DMS79 (cell line): ENCODE results near the gene COQ2.
"Not testable (repeated sequence)": the region's sequence is repeated elsewhere in the genome, so short reads cannot be mapped to it uniquely, and the experiment has no call there.

Experiments
- DNase-seq: peaks from one replicate; lab custom pipeline; 2025; lab: John Stamatoyannopoulos, UW

Gene COQ2

DNA sequence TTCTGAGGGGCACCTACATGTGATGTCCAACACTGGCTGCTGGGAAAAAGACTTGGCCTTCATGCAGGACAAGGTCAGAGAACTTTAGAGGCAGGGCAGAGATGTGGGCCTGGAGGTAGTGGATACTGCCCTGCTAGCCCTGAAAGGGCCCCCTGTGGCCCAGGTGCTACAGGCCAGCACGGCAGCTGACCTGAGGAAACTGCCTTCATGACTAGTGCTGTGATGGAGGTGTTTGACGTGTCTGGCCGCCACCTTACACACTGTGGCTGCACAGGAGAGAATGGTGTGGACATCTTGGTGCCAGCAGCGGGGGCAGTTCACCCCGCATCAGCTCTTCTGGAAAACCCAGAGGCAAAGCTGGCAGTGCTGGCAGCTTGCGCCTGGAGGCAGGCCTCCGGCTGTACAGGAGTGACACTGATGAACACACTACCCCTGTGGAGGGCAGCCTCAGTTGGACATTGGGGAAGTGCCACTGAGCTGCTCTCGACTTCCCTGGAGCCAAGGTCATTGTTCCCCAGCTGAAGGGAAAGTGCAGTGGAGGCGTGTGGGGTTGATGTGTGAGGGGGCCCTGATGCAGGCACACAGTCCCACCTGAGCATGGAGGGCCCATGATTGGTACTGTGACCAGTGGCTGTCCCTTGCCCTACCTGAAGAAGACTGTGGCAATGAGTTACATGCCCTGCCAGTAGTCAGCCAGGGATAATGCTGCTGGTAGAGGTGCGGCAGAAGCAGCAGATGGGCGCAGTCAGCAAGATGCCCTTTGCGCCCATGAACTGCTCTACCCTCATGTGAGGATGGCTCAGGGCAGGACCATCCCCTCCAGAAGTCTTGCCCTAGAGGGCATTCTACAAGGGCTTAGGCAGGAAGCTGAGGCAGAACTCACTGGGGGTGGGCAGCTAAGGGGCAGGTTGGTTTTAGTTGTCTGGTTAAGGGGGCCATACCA is 36.9 kb downstream of the COQ2 start:
- DNase-seq, result no peak

DNA sequence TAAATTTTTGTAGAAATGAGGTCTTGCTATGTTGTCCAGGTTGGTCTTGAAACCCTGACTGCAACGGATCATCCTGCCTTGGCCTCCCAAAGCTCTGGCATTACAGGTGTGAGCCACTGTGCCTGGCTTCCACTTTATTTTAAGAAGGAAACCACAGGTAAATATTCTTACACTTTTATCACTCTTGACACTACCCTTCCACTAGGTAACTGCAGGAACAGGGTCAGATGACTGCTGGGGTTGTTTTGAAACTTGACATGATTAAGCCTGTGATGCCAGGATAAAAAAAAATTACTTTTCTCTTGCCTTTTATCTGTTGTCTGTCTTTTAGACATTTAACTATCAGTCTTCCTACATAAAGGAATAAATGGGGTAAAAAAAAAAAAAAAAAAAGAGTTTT is 43.5 kb downstream of the COQ2 start:
- no peak for DNase-seq

DNA sequence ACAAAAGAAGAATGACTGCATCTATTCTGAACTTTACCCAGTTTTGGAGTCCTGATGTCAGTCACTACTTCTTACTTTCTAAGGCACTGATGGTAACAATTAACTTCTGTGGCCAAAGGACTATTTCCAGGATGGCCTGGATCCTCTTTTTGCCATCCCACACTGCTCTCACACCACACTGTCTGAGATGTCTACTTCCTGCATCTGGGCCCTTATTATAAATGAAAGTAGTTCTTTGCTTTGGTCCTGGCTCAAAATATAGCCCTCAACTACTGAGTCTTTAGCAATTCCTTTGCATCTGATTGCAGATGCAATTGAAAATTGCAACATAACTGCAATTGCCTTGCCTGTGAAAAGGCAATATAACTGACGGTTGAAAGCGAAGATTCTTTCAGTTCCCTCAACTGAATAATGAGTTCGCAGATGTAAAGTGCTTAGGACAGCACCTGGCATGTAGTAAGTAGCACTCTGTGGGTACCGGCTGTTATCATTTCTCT is 44.2 kb downstream of the COQ2 start:
- DNase-seq, result no peak

DNA sequence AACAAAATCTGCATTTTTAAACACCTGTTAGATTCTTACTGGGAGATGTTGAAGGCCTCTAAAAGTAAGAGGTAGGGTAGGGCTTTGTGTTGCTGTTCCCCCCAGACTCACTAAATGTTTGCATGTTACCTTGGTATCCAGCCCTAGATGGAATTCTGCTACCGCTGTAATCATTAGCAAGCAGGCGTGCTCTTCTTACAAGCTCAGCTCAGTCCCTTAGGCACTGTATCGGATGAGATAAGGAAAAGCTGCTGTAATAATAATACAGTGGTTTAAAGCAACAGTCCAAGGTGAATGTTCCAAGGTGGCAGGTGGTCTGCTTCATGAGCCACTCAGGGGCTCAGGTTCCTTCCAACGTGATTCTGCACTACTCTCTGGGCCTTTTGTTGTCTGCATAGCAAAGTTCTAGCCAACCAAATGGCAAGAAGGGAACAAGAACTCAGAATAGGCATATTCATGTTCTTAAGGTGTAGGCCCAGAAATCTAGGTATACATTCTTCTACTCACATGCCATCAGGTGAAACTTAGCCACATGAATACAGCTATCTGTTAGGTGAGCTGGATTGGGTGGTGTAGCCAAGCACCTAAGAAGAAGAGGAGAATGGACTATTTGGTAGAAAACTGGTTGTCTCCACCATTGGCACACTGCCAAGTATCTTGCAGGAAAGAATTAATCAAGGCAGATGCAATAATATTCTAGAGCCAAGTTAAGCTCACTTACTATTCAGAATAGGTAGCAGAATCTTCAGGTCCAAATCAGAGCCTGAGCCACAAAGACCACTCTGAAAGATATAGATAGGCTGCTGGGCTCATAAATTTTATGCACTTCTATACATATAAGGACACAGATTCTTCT is 46.0 kb downstream of the COQ2 start:
- DNase-seq, result no peak

DNA sequence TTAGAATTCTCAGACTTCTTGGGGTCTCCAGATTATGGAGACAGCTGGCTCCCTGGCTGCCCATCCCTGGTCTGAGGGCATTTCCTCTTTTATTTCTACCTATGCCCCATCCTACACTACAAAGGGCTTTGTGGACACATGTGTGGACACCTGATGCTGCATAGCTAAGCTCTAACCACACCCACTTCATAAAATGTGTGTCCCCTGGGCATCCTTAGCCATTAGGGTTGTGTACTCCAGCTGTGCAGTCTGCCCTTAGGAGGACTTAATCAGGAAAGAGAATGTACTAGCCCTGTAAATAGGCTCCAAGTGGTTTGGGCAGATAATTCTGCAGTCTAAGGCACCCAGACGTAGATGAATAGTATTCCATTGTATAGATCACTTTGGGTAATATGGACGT is 47.0 kb downstream of the COQ2 start:
- DNase-seq, result no peak

DNA sequence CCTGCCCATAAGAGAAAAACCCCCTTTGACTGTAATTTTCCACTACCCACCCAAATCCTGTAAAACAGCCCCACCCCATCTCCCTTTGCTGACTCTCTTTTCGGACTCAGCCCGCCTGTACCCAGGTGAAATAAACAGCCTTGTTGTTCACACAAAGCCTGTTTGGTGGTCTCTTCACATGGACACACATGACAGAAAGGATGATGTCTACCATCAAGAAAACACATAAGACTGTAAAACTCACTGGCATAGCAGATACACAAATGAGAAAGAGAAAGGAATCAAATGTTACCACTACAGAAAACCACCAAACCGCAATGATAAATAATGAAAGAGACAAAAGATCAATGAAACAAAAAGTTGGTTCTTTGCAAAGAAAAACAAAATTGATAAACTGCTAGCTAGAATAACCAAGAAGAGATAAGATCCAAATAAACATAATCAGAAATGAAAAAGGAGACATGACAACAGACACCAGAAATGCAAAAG is 48.9 kb downstream of the COQ2 start:
- not testable (repeated sequence) for DNase-seq

DNA sequence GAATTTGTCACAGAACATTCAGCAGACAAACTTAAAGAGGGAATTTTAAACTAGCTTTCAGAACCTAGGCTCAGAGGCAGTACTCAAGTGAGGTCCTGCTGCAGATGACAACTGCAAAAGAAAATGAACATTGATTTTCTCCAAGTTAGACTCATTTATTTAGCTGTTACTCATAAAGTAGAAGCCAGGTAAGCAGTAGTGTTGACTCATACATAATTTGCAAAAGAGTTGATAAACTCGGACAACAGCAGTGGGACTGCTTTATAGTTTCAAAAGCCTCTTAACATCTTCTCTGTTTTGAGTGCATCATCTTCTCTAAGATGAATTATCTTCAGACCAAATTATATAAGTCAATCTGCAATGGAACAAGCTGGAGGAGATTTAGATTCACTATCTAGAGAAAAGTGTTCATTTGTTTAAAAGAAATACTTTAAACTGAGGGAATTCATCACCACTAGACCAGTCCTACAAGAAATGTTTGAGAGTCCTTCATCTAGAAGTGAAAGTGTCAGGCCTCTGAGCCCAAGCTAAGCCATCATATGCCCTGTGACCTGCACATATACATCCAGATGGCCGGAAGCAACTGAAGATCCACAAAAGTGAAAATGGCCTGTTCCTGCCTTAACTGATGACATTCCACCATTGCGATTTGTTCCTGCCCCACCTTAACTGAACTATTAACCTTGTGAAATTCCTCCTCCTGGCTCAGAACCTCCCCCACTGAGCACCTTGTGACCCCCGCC is 49.5 kb downstream of the COQ2 start:
- no peak for DNase-seq

DNA sequence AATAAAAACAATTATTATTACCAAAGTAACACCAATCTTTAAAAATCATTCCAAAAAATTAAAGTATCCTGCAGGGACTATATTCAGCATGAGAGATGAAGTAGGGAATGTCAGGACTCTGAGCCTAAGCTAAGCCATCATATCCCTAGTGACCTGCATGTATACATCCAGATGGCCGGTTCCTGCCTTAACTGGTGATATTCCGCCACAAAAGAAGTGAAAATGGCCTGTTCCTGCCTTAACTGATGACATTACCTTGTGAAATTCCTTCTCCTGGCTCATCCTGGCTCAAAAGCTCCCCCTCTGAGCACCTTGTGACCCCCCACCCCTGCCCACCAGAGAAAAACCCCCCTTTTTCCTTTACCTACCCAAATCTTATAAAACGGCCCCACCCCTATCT is 50.2 kb downstream of the COQ2 start:
- DNase-seq, result not testable (repeated sequence)

DNA sequence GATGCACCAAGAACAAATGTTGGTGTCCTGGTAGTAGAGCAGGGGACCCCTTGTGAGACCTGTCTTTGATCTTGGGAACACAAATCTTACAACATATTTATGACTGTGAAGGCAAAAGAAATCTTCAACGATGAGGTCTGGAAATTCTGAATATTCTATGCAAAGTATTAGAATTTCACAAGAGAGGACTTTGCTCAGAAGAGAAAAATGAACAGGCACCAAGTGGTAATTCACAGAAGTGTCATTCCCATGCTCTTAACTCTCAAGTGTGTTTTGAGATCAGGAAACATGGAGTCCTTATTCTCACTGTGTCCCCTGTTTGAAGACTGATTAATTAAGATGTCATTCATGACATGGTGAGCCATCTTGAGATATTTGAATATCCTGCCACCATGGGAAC is 52.5 kb downstream of the COQ2 start:
- DNase-seq, result no peak

DNA sequence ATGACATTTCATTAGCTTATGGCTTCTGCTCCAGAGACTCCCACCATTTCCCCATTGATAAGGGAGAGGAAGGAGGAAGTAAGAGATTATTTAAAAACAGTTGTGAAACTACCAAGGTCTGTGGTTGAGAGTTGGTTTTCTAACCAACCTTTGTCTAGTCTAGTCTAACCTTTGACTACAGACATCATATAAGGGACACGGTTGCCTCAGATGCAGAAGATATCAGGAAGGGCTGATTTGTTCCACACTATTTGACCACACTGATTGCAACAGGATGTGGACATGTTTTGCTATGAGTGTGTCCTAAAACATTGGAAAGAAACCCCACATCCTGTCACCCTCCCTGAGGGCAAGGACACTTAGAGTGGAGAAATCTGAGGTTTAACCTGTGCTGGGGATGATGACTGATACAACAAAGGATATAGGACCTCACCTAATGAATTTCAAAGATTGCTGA is 53.0 kb downstream of the COQ2 start:
- DNase-seq, result no peak

DNA sequence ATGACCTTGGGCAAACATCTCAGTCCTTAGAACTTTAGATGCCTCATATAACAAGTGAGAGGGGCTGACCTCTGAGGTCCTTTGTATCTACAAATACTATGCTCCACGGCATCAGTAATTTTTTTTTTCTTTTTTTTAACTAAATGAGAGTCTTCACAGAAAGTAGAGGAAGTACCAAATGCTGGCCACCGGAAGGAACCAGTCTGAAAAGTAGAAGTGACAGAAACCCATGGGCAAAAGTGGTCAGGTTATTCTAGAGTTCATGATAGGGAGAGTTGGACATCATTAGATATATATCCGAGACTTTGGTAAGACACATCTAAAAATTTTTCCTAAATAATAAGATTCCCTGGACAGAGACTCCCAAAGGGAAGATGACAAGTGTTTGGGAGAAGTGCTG is 53.7 kb downstream of the COQ2 start:
- no peak for DNase-seq

DNA sequence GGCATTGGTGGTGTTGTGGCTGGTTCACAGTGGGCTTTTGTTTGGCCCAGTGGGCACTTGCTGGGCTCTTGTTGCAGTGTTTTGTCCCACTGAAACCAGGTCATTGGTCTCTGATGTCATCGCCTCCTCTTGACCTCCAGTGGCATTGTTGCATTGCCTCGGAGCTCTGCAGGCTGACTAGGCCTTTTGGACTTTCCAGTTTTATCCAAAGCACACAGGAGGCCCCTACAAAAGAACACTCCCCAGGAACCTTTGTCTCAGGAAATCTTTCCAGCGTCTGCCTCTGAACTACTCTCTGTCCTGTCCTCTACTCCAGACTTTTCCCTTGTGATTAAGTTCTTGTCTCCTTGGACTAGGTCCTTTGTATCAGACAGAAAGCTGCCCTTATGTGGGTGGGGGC is 54.8 kb downstream of the COQ2 start:
- DNase-seq, result no peak

DNA sequence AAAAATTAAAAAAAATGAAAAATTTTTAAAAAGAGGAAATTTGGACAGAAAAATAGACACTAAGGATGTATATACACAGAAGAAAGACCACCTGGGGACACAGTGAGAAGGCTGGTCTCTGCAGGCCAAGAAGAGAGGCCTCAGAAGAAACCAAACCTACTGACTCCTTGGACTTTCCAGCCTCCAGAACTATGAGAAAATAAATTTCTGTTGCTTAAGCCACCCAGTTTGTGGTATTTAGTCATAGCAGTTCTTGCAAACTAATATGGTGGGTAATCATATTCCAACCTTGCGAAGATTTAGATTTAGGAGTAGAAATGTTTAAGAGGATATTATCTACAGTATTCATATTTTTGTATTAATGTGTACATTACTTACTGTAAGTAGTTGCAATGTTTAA is 56.4 kb downstream of the COQ2 start:
- no peak for DNase-seq

DNA sequence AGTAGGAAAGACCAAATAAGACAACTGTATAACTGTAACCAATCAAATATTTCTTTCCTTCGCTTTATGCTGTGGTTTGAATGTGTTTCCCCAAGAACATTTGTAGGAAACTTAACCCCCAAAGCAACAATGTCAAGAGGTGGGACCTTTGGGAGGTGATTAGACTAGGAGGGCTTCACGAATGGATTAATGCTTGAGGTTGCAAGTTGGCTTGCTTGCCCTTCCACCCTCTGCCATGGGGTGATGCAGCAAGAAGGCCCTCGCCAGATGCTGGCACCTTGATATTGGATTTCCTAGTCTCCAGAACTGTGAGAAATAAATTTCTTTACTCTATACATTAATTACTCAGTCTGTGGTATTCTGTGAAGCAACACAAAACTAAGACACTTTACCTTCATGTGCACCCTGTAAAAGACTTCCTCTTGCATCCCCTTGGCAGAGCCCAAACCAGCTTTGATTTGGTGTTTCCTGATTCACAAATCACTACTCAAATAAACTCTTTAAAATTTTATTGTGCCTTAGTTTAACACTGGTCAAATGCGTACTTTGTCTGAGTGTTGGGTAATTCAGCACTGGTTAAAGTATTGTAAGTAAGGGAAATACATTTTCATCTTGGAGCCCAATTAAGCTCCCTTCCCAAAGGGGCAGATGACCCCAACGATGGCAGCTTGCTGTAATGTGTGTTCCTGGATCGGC is 59.9 kb downstream of the COQ2 start:
- no peak for DNase-seq

DNA sequence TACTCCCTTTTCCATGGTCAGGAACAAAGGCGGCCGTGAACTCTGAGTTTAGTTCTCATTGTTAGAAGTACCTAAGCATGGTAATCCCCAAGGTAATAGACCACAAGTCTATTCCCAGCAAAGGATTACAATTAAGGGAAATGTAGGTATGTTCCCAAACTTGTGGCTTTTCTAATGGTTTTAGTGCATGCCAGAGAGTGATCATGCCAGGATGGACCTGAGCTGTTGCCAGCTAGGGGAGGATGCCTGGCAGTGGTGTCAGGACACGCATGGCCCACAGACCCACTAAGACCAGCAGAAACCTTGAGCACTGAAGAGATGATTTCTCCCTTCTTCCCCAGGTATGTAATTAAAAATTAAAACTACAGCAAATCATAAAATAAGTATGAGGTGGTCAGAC is 60.8 kb downstream of the COQ2 start:
- DNase-seq, result no peak

DNA sequence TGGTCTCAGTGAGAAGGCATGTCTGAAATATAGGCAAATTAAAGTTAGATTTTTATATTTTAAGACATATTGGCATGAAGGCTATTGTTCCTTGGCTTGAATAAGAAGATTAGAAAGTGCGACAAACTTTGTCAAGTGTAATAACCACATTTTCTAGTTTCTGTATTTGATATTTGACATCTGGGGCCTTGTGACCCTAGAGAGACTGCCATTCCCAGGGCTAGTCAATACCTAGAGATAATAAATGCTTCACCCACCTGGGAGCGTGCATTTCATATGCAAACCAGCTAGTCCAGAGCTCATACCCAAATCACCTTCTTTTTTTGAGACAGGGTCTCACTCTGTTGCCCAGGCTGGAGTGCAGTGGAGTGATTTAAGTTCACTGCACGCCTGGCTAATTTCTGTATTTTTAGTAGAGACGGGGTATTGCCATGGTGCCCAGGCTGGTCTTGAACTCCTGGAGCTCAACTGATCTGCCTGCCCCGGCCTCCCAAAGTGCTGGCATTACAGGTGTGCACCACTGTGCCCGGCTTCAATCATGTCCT is 62.6 kb downstream of the COQ2 start:
- no peak for DNase-seq

DNA sequence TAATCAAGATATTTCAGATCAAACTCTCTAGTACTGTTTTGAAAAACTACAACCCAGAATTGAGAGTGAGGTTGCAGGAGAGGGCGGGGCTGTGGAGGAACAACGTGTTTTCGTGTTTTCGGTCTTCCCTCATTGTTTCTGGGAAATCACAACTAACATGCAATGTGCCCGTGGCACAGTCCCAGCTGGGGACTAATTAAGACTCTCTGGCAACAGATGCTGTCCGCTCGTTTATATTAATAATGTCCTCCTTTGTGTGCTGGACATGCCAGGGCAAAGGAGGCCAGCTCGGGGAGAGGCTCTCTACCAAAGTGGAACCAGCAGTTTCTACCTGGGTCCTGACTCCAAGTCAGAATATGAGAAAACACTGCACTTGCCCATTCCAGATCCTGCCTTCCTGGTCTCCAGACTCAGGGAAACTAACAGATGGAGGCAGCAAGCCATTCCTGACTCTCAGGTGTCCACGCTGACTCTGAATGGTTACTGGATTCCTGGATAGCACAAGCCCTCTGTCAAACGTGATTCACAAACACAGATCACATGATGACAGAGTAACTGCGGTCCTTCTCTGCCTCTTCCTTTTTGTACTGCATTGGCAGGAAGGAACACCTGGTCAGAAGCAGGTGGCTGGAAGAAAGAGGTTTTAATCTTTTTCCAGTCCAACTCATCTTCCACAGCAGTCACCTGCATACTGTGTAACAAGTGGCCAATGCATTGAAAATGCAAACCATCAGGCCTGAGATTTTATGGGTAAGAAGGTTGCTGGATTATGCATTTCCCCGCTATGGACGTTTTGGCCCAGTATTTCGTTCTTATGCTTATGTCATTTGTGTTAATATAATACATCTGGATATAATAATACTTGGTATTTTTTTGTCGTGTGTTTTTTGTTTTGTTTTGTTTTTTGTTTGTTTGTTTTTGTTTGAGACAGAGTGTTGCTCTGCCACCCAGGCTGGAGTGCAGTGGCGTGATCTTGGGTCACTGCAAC is 65.0 kb downstream of the COQ2 start:
- no peak for DNase-seq

DNA sequence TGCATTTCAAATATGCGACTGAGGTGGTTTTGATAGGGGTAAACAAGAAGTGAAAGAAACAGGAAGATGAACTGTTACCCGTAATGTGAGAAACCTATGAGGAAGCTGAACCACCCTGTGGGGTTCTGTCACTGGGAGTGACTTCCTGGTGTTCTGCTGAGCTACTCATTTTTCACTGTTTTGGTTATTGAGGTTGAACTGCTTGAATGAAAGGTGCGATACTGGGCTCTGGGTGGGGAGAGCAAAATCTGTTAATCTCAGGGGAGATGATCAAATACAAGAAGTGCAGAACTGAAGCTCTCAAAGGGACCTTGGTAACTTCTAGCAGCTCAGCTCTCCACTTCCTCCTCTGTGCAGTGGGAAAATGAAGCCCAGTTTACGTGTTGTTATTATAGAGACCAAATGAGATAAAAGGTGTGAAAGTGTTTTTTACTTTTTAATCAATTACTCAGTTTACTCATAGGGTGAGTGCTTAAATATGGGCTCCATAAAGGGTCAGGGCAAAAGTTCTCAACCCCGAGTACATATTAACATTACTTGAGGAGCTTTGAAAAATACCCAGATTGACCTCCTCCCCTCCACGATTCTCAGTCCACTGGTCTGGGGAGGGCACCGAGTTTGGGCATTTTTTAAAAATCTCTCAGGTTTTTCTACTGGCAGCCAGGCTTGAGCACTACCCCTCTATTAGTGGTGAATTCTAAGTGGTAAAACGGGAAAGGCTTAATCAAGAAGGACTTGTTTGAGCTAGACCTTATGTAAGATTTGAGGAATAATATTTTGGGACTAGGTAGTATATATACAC is 66.7 kb downstream of the COQ2 start:
- no peak for DNase-seq
